A549 (cell line): ENCODE data around the gene DLG2.

Experiments used
- CTCF ChIP-seq: fragments of >200 bp; sonication (Bioruptor Twin); formaldehyde crosslinking; IDR thresholded peaks from 3 replicates; pipeline ENCODE4 v1.5.1; 2016
- EP300 ChIP-seq, 2 experiments: fragments of >200 bp; sonication (Bioruptor Twin); formaldehyde crosslinking; IDR thresholded peaks; 2 replicates in 1 of 2; 3 replicates in 1 of 2; pipeline ENCODE4 v1.6.1; 2016 to 2017
- HDAC2 ChIP-seq: fragments of 200-600 bp; sonication (generic); IDR thresholded peaks from 2 replicates; pipeline ENCODE4 v1.6.1; 2016
- MAX ChIP-seq: IDR thresholded peaks from 2 replicates; pipeline ENCODE4 v1.6.1; 2012
- NPAS2 ChIP-seq: fragments of 250-450 bp; sonication (Bioruptor Pico); IDR thresholded peaks from 2 replicates; pipeline ENCODE4 v1.8.0; 2022; ENCODE audit warnings: mild to moderate bottlenecking, moderate library complexity, borderline replicate concordance
- PHF8 ChIP-seq: fragments of 200-600 bp; sonication (generic); IDR thresholded peaks from 2 replicates; pipeline ENCODE4 v1.6.1; 2016; ENCODE audit warnings: low read depth, mild to moderate bottlenecking, antibody characterized with exemption, moderate library complexity, borderline replicate concordance
- POLR2A ChIP-seq: IDR thresholded peaks from 2 replicates; pipeline ENCODE4 v1.6.1; 2012; ENCODE audit warnings: mild to moderate bottlenecking, low read length
- RNF2 ChIP-seq: fragments of 200-600 bp; sonication (generic); IDR thresholded peaks from 2 replicates; pipeline ENCODE4 v1.6.1; 2016; ENCODE audit warnings: low read depth, mild to moderate bottlenecking, antibody characterized with exemption, moderate library complexity, borderline replicate concordance
- TP53 ChIP-seq: fragments of 250-450 bp; sonication (Bioruptor Pico); IDR thresholded peaks from 2 replicates; pipeline ENCODE4 v1.5.0; 2021; ENCODE audit warnings: mild to moderate bottlenecking, moderate library complexity

- peak; percentile 77 for TF ChIP-seq CTCF
- no peak for TF ChIP-seq EP300 (IDR thresholded peaks at IDR 0.05)
- TF ChIP-seq RNF2 = no peak
- TF ChIP-seq HDAC2 = no peak
- TF ChIP-seq POLR2A = no peak
- no peak for TF ChIP-seq PHF8
- TF ChIP-seq NPAS2 = no peak
- TF ChIP-seq TP53 = no peak
- TF ChIP-seq MAX = no peak
Observed at GRCh38 chr11:83816572-83817187, 1810.5 kb downstream of the DLG2 start.
